SK-N-DZ (cell line): Measurements from ENCODE around the gene TXNDC16. TPM values are rescaled to one million over a fixed set of nuclear protein-coding genes. Genes with fewer than 3 reads are reported as not detected.
"Not testable (repeated sequence)": the region's sequence is repeated elsewhere in the genome, so short reads cannot be mapped to it uniquely, and the experiment has no call there.

ENCODE experiments used
- DNase-seq: peaks from one replicate; pipeline ENCODE4 v3.0.0-alpha.2; 2015; ENCODE audit warnings: low spot score
- polyA plus RNA-seq, 2 experiments: library from polyadenylated mRNA; depleted of rRNA; stranded (reverse); fragments of >200 nt; gene quantifications; 2 replicates each; pipeline ENCODE4 v1.2.3, GENCODE V29; 2014

TXNDC16 gene, protein sequence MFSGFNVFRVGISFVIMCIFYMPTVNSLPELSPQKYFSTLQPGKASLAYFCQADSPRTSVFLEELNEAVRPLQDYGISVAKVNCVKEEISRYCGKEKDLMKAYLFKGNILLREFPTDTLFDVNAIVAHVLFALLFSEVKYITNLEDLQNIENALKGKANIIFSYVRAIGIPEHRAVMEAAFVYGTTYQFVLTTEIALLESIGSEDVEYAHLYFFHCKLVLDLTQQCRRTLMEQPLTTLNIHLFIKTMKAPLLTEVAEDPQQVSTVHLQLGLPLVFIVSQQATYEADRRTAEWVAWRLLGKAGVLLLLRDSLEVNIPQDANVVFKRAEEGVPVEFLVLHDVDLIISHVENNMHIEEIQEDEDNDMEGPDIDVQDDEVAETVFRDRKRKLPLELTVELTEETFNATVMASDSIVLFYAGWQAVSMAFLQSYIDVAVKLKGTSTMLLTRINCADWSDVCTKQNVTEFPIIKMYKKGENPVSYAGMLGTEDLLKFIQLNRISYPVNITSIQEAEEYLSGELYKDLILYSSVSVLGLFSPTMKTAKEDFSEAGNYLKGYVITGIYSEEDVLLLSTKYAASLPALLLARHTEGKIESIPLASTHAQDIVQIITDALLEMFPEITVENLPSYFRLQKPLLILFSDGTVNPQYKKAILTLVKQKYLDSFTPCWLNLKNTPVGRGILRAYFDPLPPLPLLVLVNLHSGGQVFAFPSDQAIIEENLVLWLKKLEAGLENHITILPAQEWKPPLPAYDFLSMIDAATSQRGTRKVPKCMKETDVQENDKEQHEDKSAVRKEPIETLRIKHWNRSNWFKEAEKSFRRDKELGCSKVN
- polyA plus RNA-seq (2014; cell fraction: cytosol; rRNA removed) = 16.9 and 17.6 TPM in 2 replicates
- 8.8 and 10.3 TPM in 2 replicates for polyA plus RNA-seq (2014; cell fraction: nucleus; rRNA removed)

- peak; percentile 99 for DNase-seq
Observed at GRCh38 chr14:52552063-52552988, at the start of gene TXNDC16, which contains the start of gene GPR137C. Gene TXNDC16, minus strand, starts transcription at chr14:52552505. Its CDS starts 8,948 bp downstream, at chr14:52543557. Gene GPR137C, plus strand, starts transcription at chr14:52552836. Its CDS starts 312 bp downstream, at chr14:52553148.

GRCh38 chr14:52599974-52600373 is 47.7 kb upstream of the TXNDC16 start:
- DNase-seq = no peak

DNA sequence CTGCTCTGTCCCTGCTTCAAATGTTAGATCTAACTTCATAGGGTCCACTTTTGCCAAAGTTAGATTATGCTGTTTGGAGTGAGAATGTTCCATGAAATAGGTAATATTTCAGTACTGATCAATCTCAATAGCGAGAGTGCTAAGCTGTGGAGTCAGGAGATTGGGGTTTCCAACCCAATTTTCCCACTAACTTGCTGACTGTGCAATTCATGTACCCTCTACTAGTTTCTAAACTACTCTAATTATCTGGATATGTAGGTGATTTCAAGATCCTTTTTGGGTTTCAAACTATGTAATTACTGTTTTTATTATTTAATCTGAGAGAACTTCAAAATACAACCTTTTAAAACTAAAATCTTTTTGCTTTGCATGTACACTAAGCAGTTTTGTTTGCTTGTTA is 46.3 kb upstream of the TXNDC16 start:
- no peak for DNase-seq

GRCh38 chr14:52596861-52597260 is 44.6 kb upstream of the TXNDC16 start:
- DNase-seq = no peak

GRCh38 chr14:52596320-52596719 is 44.0 kb upstream of the TXNDC16 start:
- no peak for DNase-seq

DNA sequence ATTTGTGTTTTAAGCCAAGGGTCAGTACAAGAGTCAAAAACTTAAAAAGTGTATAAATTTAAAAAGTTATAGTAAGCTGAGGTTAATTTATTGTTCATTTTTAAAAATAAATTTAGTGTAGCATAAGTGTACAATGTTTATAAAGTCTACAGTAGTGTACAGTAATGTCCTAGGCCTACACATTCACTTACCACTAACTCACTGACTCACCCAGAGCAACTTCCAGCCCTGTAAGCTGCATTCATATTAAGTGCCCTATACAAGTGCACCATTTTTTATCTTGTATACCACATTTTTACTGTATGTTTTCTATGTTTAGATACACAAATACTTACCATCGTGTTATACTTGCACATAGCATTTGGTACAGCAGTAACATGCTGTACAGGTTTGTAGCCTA is 38.0 kb upstream of the TXNDC16 start:
- no peak for DNase-seq

DNA sequence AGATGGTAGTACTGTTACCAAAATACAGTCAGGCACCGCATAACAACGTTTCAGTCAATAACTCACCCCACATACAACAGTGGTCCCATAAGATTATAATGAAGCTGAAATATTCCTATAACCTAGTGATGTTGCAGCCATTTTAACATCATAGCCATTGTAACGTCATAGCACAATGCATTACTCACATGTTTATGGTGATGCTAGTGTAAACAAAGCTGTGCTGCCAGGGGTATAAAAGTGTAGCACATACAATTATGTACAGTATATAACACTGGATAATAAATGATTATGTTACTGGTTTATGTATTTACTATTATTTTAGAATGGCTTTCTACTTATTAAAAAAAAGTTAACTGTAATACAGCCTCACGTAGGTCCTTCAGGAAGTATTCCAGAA is 37.3 kb upstream of the TXNDC16 start:
- no peak for DNase-seq

DNA sequence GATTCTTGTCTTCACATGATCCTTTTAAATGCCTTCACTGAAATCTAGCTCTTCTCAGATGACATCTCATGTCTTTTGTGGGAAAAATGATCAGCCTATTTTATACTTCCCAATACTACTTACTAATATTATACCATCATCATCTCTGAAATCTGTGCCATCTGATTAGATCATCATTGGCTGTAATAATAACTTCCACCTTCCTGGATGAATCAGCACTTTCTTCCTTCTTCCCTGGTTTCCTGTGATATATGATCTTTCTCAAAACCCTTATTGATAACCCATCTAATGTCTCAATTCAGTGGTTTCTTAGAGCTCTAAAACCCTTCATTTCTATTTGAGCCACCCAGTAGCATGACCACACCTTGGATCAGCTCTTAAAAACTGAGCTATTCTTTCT is 31.2 kb upstream of the TXNDC16 start:
- no peak for DNase-seq

GRCh38 chr14:52575858-52576257 is 23.6 kb upstream of the TXNDC16 start:
- no peak for DNase-seq

DNA sequence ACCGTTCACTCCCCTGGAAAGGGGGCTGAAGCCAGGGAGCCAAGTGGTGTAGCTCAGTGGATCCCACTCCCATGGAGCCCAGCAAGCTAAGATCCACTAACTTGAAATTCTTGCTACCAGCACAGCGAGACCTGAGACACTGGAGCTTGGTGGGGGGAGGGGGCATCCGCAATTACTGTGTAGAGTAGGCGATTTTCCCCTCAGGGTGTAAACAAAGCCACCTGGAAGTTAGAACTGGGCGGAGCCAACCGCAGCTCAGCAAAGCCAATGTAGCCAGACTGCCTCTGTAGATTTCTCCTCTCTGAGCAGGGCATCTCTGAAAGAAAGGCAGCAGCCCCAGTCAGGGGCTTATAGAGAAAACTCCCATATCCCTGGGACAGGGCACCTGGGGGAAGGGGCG is 16.1 kb upstream of the TXNDC16 start:
- DNase-seq = not testable (repeated sequence)

DNA sequence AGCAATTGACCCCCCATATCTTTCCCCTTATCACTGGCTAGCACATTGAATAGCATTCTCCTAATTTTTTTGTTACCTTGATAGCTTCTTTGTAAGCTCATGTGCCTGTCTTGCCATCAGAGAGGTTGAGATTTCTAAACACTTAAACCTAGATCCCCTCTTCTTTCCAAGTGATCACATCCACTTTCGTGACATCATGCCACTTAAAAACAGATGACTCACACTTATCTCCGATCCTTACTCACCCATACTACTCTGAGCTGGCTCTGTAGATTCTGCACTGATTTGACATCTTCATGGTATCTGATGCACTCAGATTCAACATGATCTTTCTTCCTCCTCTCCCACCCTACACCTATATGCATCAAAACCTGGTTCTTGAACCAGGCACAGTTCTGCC is 10.8 kb upstream of the TXNDC16 start:
- no peak for DNase-seq

- no peak for DNase-seq
Observed at GRCh38 chr14:52558688-52559087, 6.4 kb upstream of the TXNDC16 start.

DNA sequence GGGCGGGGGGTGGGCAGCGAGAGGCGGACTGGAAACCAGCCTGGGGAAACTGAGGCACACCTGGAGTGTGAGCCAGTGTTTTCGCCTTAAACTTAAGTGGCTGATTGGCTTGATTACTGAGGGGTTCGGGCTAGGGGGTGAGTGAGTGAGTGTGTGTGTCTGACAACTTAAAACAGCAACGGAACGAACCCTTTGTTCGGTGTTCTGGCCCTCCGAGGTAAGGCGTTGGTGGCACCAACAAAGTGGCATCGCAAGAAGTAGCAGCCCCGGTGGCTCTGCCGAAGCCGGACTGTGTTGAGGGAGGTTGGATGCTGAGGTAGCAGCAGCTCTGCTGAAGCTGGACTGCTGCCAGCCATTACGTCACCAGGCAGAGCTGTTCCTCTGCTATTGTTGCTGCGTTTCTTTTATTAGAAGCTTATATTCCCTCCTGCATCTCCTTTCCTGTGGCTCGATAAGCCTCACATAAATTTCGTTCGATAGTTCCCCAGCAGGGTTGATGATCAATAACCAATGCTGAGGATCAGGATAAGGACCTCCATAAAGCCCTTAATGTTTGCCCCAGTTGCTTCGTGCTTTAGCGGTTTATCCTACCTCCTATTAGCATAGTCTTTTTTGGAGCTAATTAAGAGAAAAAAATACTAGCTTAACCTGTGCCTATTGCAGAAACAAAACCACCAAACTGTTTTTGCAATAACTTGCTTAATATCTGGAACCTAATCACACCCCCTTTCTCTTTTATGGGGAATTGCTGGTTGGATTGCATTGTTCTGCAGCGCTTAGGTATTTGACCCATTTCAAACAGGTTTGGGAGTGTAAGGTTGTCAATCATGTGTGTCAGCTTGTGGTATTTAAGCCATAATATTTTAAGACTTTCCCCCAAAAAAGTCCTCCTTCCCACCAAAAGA is 1.6 kb upstream of the TXNDC16 start:
- DNase-seq = peak; percentile 73

GRCh38 chr14:52553002-52553670 is 831 bp upstream of the TXNDC16 start:
- peak; percentile 26 for DNase-seq

GRCh38 chr14:52551696-52552062 is 626 bp downstream of the TXNDC16 start:
- peak; percentile 53 for DNase-seq

DNA sequence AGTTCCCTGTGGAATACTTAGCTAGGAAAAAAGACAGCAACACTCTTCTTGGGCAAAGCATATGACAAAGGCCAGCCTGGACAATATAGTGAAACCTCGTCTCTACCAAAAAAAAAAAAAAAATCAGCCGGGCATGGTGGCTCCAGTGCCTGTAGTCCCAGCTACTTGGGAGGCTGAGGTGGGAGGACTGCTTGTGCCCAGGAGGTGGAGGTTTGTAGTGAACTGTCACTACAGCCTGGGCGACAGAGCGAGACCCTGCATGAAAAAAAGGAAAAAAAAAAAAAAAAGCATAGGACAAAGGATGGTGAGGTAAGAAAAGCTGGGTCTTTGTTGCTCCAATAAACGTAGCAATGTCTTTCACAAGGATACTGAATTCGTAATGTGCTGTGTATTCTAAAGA is 1.1 kb downstream of the TXNDC16 start:
- peak; percentile 11 for DNase-seq

DNA sequence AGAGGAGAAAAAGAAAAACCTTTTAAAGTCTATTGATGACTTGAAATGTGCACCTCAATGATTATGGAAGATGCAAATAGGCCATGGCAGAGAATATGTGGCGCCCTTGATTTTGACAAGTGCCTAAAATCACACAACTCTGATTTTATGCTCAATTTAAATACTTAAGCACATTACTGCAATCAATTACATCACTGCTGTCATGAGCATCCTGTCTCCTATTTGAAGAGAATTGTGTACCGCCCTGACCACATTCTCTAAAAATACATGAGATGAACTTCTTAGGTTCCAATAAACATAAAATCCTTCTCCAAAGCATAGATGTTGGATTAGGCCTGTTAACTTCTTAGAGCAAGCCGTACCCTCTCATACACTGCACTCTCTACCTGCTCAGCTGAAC is 1.6 kb downstream of the TXNDC16 start:
- DNase-seq = no peak

DNA sequence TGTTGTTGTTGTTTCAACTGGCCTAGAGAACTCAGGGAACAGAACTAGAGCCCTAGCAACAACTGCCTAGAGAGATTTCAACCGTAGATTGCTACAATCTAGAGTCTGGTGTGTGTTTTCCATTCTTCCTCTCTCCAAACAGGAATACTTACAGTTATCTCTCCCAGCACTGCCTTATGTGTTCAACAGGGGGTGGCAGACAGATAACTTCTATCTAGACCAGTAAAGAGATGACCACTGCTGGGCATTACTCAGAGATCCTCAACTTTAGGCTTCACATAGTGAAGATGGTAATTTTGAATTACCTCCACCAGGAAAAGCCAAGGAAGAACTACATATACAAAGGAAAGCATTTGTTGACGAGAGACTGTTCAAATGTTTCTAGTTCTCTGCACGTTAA is 4.8 kb downstream of the TXNDC16 start:
- DNase-seq = no peak

DNA sequence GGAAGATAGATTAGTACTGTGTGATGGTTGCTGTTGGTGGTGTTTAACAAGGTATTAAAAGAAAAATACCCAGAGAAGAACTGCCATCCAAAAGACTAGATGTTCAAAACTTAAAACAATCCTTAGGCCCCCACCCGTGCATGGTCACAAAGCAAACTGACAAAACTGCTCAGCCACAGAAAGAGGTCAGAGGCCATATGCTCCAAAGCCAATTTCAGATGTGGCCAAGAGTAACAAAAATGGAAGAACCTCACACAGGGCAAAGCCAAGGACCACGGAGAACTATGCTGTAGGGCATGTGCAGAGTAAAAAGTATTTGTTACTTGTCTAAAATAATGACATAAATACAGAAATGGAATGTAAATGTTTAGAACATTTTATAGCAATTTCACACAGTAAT is 5.3 kb downstream of the TXNDC16 start:
- DNase-seq = no peak

DNA sequence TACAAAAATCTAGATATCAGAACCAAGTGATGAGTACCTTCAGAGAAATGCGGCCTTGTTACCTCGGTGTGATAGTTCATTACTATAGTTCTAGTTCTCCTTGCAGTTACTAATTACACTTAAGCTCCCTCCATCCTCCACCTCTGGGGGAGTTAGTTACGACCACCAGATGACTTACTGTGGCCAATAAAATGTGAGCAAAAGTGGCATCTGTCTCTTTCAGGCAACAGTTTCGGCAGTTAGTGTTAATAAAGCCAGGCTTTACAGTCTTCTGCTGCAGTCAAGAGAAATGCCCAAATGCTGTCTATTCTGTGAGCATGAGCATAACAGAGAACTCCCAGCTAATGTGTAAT is 6.0 kb downstream of the TXNDC16 start:
- DNase-seq = no peak
